ENCODE data around the gene SLC15A1. TPM values are rescaled to one million over a fixed set of nuclear protein-coding genes. Genes with fewer than 3 reads are reported as not detected.

The SLC15A1 gene
- total RNA-seq, 4 donors from 2014 or later = 0.57 TPM; not detected in 3

DNA sequence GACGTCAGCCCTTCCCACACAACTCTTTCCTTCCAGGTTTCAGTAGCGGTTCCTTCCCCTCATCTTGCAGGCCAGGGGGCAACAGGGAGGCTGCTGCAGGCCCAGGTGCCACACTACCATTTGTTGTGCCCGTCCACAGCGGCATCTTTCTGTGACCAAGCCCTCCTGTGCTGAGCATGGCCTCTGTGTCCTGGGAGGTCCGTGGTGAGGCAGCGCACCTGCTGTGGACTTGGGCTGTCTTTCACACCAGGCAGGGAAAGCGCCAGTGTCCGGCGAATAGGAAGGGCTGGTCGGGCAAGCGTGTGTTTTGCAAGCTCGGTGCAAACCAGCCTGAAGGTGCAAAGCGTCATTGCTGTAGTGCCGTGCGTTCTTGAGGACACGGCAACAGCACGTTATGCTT is 21.4 kb downstream of the SLC15A1 start:
- no peak overlapping the region for H3K4me3 ChIP-seq
- H3K27ac ChIP-seq = no peak overlapping the region
- H3K27me3 ChIP-seq = no peaks in the 10 kb centered on the region
- WGBS, 2 donors (ENCODE audit: low coverage in 1 of 2) = 81 to 83% methylated on average over 1 to 3 of the region's 17 CpGs
- H3K4me1 ChIP-seq = no peaks in the 10 kb centered on the region
- TF ChIP-seq, protein P1, sequence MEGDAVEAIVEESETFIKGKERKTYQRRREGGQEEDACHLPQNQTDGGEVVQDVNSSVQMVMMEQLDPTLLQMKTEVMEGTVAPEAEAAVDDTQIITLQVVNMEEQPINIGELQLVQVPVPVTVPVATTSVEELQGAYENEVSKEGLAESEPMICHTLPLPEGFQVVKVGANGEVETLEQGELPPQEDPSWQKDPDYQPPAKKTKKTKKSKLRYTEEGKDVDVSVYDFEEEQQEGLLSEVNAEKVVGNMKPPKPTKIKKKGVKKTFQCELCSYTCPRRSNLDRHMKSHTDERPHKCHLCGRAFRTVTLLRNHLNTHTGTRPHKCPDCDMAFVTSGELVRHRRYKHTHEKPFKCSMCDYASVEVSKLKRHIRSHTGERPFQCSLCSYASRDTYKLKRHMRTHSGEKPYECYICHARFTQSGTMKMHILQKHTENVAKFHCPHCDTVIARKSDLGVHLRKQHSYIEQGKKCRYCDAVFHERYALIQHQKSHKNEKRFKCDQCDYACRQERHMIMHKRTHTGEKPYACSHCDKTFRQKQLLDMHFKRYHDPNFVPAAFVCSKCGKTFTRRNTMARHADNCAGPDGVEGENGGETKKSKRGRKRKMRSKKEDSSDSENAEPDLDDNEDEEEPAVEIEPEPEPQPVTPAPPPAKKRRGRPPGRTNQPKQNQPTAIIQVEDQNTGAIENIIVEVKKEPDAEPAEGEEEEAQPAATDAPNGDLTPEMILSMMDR (IDR thresholded peaks at IDR 0.05) = no peak
- TF ChIP-seq POLR2A (IDR thresholded peaks at IDR 0.05) (no peak), POLR2AphosphoS5 (IDR thresholded peaks at IDR 0.05) (no peak), EP300 (IDR thresholded peaks at IDR 0.05) (no peak)
- no peaks in the 10 kb centered on the region for H3K36me3 ChIP-seq
- no peaks in the 10 kb centered on the region for H3K9me3 ChIP-seq
- ATAC-seq = no peak

- no peaks in the 10 kb centered on the region for H3K27me3 ChIP-seq
- ATAC-seq = no peak
- WGBS, 2 donors (ENCODE audit: low coverage in 1 of 2) = no CpG with 5 or more reads among the region's 23 CpGs
- H3K4me3 ChIP-seq = no peak overlapping the region
- H3K36me3 ChIP-seq = no peaks in the 10 kb centered on the region
- H3K4me1 ChIP-seq = no peaks in the 10 kb centered on the region
- no peak overlapping the region for H3K27ac ChIP-seq
- TF ChIP-seq POLR2AphosphoS5 (IDR thresholded peaks at IDR 0.05) (no peak), POLR2A (IDR thresholded peaks at IDR 0.05) (no peak), EP300 (IDR thresholded peaks at IDR 0.05) (no peak)
- TF ChIP-seq, protein P1 (IDR thresholded peaks at IDR 0.05) = no peak
- H3K9me3 ChIP-seq = no peaks in the 10 kb centered on the region
These were observed 22.0 kb downstream of the SLC15A1 start for GRCh38 chr13:98730441-98730840.

DNA sequence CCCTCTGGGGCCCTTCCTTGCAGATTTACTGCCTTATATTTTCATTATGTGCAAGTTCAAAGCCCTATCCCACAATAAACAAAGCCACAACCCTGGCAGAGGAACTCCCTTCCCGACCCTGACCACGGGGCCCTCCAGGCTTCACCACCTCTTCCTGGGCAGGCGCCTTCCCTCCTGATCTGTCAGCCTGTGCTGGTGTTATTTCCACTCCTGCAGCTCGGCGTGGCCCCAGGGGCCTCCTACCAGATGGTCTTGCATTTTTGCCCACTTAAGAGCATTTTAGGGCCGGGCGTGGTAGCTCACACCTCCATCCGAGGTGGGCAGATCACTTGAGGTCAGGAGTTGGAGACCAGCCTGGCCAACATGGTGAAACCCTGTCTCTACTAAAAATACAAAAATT is 22.8 kb downstream of the SLC15A1 start:
- 82% methylated on average over 5 of the region's 8 CpGs; no CpG with 5 or more reads in 1 of the 2 donors for WGBS, 2 donors (ENCODE audit: low coverage in 1 of 2)
- no peaks in the 10 kb centered on the region for H3K9me3 ChIP-seq
- H3K36me3 ChIP-seq = no peaks in the 10 kb centered on the region
- TF ChIP-seq POLR2AphosphoS5 (IDR thresholded peaks at IDR 0.05) = no peak
- TF ChIP-seq, protein P1 (IDR thresholded peaks at IDR 0.05) = no peak
- no peak for TF ChIP-seq POLR2A (IDR thresholded peaks at IDR 0.05)
- TF ChIP-seq EP300 (IDR thresholded peaks at IDR 0.05) = no peak
- H3K4me3 ChIP-seq = no peak overlapping the region
- no peak for ATAC-seq
- no peak overlapping the region for H3K27ac ChIP-seq
- H3K4me1 ChIP-seq = no peaks in the 10 kb centered on the region
- H3K27me3 ChIP-seq = no peaks in the 10 kb centered on the region

- Histone ChIP-seq H3K4me3 (no peak overlapping the region), H3K4me1 (no peaks in the 10 kb centered on the region), H3K27me3 (no peaks in the 10 kb centered on the region), H3K36me3 (no peaks in the 10 kb centered on the region), H3K9me3 (no peaks in the 10 kb centered on the region), H3K27ac (no peak overlapping the region)
- no peak for ATAC-seq
- TF ChIP-seq EP300 (IDR thresholded peaks at IDR 0.05) (no peak), POLR2A (IDR thresholded peaks at IDR 0.05) (no peak), POLR2AphosphoS5 (IDR thresholded peaks at IDR 0.05) (no peak)
- TF ChIP-seq, protein P1 (IDR thresholded peaks at IDR 0.05) = no peak
- WGBS, 2 donors (ENCODE audit: low coverage in 1 of 2) = 71 to 75% methylated on average over 2 of the region's 3 CpGs
These were observed 29.5 kb downstream of the SLC15A1 start for GRCh38 chr13:98722958-98723357.

DNA sequence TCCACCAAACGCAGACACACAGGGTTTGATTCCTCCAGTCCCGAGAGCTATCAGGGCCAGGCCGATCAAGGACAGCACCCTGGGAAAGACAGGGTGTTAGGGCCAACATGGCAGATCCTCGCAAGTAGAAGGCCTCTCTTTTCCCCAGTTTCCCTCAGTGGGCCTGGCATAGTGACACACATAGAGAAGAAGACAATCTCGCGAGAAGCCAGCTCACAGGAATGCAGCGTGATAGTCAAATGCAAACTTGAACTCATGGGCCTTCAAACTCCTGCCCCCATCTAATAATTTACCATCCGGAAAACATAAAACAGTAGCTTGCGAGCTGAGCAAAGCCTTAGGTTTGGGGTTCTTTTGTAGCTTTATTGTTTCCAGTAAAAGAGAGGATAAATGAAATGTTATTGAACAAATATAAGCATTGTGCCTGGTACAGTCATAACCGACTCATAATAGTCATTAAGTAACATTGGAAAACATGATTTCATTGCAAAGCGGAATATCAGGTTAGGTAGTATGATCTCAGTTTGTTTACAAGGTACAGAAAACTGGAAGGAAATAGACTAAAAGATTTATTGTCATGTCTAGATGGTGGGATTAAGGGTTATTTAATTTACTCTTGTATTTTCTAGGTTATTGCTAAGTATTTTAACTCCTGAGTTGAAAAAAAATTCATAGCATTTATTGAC is 30.5 kb downstream of the SLC15A1 start:
- Histone ChIP-seq H3K36me3 (no peaks in the 10 kb centered on the region), H3K4me3 (no peak overlapping the region), H3K27ac (no peak overlapping the region), H3K4me1 (no peaks in the 10 kb centered on the region), H3K27me3 (no peaks in the 10 kb centered on the region), H3K9me3 (no peaks in the 10 kb centered on the region)
- no peak for TF ChIP-seq POLR2AphosphoS5 (IDR thresholded peaks at IDR 0.05)
- no peak for TF ChIP-seq EP300 (IDR thresholded peaks at IDR 0.05)
- TF ChIP-seq, protein P1 (IDR thresholded peaks at IDR 0.05) = no peak
- no peak for TF ChIP-seq POLR2A (IDR thresholded peaks at IDR 0.05)
- WGBS, 2 donors (ENCODE audit: low coverage in 1 of 2) = 91 to 94% methylated on average over 8 to 9 of the region's 11 CpGs
- ATAC-seq = no peak

Data from gastroesophageal sphincter (tissue), 4 donors.